GM12872 (cell line): ENCODE measurements around the gene RRM2.

ENCODE experiments used
- CTCF ChIP-seq: IDR thresholded peaks from 3 replicates; pipeline ENCODE4 v1.5.1; 2011; ENCODE audit warnings: low read depth, mild to moderate bottlenecking, low read length, moderate library complexity; ENCODE audit not compliant: insufficient read depth

The RRM2 gene

DNA sequence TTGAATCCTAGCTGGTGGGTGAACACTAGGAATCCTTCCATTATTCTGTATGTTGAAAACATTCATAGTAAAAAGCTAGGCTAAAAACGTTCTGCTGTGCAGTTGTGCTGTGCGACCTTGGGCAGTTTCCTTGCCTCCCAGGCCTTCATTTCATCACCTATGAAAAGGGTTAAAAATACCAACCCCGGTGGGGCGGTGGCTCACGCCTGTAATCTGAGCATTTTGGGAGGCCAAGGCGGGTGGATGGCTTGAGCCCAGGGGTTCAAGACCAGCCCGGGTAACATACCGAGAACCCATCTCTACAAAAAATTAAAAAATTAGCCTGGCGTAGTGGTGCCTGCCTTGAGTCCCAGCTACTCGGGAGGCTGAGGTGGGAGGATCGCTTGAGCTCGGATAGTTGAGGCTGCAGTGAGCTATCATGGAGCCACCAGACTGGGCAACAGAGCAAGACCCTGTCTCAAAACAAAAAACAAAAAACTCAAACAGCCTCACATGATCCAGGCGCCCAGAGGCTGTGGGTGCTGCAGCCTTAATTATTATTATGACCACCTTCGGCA, 2.9 kb upstream of the RRM2 start:
- no peak for TF ChIP-seq CTCF

DNA sequence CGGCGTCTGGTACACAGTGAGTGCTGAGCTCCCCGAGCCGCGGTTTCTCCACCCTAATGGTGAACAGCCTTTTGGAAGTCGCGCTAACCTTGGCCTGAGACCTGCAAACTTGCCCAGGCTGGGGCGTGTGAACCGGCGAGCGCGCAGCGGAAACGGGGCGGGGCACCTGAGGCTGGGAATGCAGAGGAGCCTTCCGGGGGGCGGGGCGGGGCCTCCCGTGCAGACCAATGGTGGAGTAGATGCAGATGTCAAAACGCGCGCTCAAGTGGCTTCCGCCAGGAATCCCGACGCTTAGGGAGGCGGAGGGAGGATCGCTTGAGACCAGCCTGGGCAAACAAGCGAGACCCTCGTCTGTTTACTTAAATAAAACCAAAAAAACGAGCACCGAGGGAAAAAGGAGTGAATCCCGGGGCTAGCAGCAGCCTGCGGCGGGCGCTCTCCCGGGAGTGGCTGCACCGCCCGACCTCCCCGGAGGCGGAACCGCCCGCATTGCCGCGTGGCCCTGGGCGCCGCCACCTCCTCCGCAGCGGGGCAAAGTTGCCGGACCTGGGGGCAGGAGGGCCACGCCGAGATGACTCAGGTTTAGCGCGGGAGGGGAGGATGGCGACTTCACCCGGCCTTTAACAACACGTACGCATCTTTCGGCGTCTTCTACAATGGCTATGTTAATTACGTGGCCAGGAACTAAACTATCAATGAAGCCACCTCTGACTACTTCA, 2.2 kb upstream of the RRM2 start:
- no peak for TF ChIP-seq CTCF

DNA sequence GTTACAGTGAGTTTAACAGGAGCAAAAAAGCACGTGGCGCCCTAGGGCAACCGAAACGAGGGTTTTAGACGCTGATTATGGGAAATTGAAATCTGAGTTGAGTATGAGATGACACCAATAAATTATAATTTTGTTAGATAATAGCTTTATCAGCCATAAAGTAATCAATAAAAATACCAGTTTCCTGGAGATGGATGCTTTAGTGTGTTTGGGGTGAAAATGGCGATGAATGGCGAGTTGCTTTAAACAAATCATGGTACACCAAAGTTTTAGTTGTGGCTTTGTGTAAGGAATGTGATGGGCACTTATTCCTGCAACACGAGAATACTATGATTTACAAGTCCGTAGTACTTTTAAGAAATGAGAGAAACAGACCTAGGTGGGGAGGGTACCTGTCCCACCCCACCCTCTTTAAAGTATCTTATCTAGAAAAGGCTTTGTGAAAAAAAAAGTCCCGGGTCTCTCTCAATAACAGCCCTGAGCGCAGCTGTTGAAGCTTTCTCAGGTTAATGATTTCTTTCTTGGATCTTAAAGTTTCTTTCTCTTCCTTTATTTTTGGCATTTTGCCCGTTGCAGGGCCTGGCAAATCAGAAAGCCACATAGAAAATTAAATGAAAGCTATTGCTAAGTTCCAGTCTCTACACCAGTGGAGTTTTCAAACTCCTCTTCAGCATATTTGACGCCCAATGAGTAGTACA, 1.5 kb upstream of the RRM2 start:
- no peak for TF ChIP-seq CTCF

GRCh38 chr2:10123281-10123680, 742 bp downstream of the RRM2 start:
- TF ChIP-seq CTCF, result no peak

DNA sequence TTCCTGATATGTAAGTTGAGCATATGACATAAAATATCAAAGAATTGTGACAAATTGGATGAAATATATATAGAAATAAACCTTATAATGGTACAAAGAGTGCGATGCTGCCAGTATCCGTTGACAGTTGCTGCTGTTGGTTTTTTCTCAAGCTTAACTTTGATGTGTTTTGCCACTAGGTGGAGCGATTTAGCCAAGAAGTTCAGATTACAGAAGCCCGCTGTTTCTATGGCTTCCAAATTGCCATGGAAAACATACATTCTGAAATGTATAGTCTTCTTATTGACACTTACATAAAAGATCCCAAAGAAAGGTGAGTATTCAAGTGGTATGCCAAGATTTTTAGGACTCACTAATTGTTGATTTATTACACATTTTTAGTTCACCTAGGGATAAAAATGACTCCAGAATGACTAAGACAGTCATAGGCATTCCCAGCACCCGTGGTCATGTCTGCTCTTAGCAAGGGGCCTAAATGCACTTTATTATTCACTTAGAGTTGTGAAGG, 2.1 kb downstream of the RRM2 start:
- peak; percentile 56; the same call in 2 of the 3 replicates for TF ChIP-seq CTCF

DNA sequence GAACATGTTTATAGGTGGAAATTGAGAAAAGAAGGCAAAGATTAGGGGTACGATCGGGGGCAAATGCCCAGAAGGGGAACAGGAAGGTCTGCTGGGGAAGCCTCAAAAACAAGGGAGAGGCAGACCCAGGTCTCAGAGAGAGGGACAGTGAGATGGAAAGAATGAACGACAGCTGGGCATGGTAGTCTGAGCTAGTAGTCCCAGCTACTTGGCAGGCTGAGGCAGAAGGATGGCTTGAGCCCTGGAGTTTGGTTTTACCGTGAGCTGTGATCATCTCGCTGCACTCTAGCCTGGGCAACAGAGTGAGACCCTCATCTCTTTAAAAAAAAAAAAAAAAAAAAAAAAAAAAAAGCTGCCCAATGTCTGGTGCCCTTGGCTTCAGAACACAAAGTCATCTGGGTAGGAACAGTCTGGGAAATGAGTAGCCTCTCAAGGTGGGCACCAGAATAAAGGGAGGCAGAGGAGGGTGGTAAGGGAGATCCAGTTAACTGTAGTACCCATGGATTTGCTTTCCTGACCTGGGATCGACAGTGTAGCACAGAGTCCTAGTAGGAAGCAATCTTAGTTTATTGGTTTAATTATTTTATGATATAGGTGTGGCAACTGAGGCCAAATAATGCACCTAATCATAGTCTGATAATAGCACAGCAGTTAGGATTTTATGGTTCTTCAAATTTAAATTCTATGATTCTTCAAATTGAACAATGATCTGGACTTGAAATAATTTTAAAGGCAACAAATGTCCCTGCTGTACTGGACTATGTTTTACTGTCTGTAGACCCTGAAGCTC, 3.5 kb downstream of the RRM2 start:
- TF ChIP-seq CTCF, result no peak

DNA sequence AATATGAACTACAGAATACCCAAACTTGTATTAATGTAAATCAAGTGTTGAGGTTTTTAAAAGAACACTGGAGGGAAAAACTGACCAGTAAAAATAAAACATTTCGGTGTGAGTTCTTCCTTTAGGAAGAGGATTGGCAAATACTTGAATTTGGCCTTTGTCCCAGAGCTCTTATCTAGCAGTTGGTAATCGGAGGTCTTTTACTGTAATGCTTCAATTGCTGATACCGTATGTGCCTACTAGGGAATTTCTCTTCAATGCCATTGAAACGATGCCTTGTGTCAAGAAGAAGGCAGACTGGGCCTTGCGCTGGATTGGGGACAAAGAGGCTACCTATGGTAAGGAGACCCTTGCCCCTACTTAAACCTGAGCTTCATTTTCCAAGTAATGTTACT, 4.1 kb downstream of the RRM2 start:
- no peak for TF ChIP-seq CTCF
